BJ (cell line): ENCODE data around the gene OOSP3. TPM values are rescaled to one million over a fixed set of nuclear protein-coding genes. Genes with fewer than 3 reads are reported as not detected.
"Not testable (repeated sequence)": the region's sequence is repeated elsewhere in the genome, so short reads cannot be mapped to it uniquely, and the experiment has no call there.

ENCODE experiments used
- CTCF ChIA-PET: fragments of 350-600 bp; formaldehyde crosslinking; extraction: SDS; loops from one replicate; lab custom pipeline; 2021; ENCODE audit warnings: antibody characterized with exemption, inconsistent platforms; lab: Yijun Ruan, JAX
- POLR2A ChIA-PET: fragments of 300-600 bp; sonication (Branson Sonifier 250); formaldehyde crosslinking; extraction: SDS; loops from one replicate; lab custom pipeline; 2021; ENCODE audit warnings: antibody characterized with exemption; lab: Charles Lee
- DNase-seq: peaks from one replicate; pipeline ENCODE4 v3.0.0-alpha.2; 2011; ENCODE audit warnings: low read depth
- H3K27me3 ChIP-seq: 2 replicates; pipeline ENCODE4 v1.6.0; 2011; ENCODE audit warnings: low read length; ENCODE audit not compliant: control insufficient read depth, insufficient read depth
- H3K36me3 ChIP-seq: 2 replicates; pipeline ENCODE4 v1.5.1; 2011; ENCODE audit warnings: low read length; ENCODE audit not compliant: control insufficient read depth, insufficient read depth
- H3K4me3 ChIP-seq: 2 replicates; pipeline ENCODE4 v1.5.1; 2011; ENCODE audit warnings: low read depth, mild to moderate bottlenecking, control low read depth, low read length
- CTCF ChIP-seq: IDR thresholded peaks from 2 replicates; pipeline ENCODE4 v1.5.1; 2011; ENCODE audit warnings: low read depth, mild to moderate bottlenecking, control low read depth, inconsistent platforms, low read length, moderate library complexity; ENCODE audit not compliant: insufficient read depth
- polyA plus RNA-seq: library from polyadenylated mRNA; depleted of rRNA; stranded (reverse); fragments of >200 nt; gene quantifications from 2 replicates; pipeline ENCODE4 v1.2.3, GENCODE V29; 2011

Gene OOSP3
- polyA plus RNA-seq, 1 experiment = not detected

GRCh38 chr11:59877325-59877724, 1.3 kb upstream of the OOSP3 start:
- CTCF ChIA-PET = no interaction called here
- no peaks in the 10 kb centered on the region for H3K36me3 ChIP-seq
- no peaks in the 10 kb centered on the region for H3K27me3 ChIP-seq
- no peak for DNase-seq
- no peak for TF ChIP-seq CTCF
- H3K4me3 ChIP-seq = no peak overlapping the region
- POLR2A ChIA-PET = no interaction called here

GRCh38 chr11:59877784-59878183, 798 bp upstream of the OOSP3 start:
- ChIA-PET POLR2A (no interaction called here), CTCF (no interaction called here)
- Histone ChIP-seq H3K36me3 (no peaks in the 10 kb centered on the region), H3K4me3 (no peak overlapping the region), H3K27me3 (no peaks in the 10 kb centered on the region)
- DNase-seq = no peak
- TF ChIP-seq CTCF = no peak

- no peak for DNase-seq
- H3K27me3 ChIP-seq = no peaks in the 10 kb centered on the region
- TF ChIP-seq CTCF = no peak
- H3K36me3 ChIP-seq = no peaks in the 10 kb centered on the region
- H3K4me3 ChIP-seq = no peak overlapping the region
- CTCF ChIA-PET = interaction anchor here (0.9 kb wide), 1 partner anchor 23 kb away, joined by 3 read pairs; no protein-coding TSS in a partner anchor
- POLR2A ChIA-PET = no interaction called here
Measured at GRCh38 chr11:59879567-59879966, 985 bp downstream of the OOSP3 start.

GRCh38 chr11:59883597-59883996, 5.0 kb downstream of the OOSP3 start:
- Histone ChIP-seq H3K27me3 (no peaks in the 10 kb centered on the region), H3K4me3 (no peak overlapping the region), H3K36me3 (no peaks in the 10 kb centered on the region)
- ChIA-PET POLR2A (no interaction called here), CTCF (no interaction called here)
- DNase-seq = no peak
- TF ChIP-seq CTCF = no peak

GRCh38 chr11:59887156-59887555, 8.6 kb downstream of the OOSP3 start:
- H3K4me3 ChIP-seq, POLR2A ChIA-PET, CTCF ChIA-PET, DNase-seq, H3K27me3 ChIP-seq, H3K36me3 ChIP-seq: not testable (repeated sequence)

- POLR2A ChIA-PET = no interaction called here
- TF ChIP-seq CTCF = no peak
- no peak for DNase-seq
- H3K4me3 ChIP-seq = no peak overlapping the region
- H3K27me3 ChIP-seq = no peaks in the 10 kb centered on the region
- no peaks in the 10 kb centered on the region for H3K36me3 ChIP-seq
- CTCF ChIA-PET = interaction anchor here (0.6 kb wide), 1 partner anchor 11 kb away, joined by 3 read pairs; no protein-coding TSS in a partner anchor
Measured at GRCh38 chr11:59891781-59892181, 13.2 kb downstream of the OOSP3 start.
